Muscle layer of duodenum (tissue), 2 donors: ENCODE measurements around the gene PCDHGA1.
A peak's percentile ranks its signal among the peaks of the same experiment; 100 is the strongest.
"Not testable (repeated sequence)": the region's sequence is repeated elsewhere in the genome, so short reads cannot be mapped to it uniquely, and the experiment has no call there.

Experiments used
- H3K27ac ChIP-seq: one replicate; pipeline ENCODE4 v1.7.0; 2013; ENCODE audit warnings: mild to moderate bottlenecking, low read length
- H3K27me3 ChIP-seq: one replicate; pipeline ENCODE4 v1.7.0; 2013; ENCODE audit warnings: low read depth, mild to moderate bottlenecking, control low read depth, low read length
- H3K36me3 ChIP-seq, 2 donors: one replicate each; pipeline ENCODE4 v1.7.0; 2013; ENCODE audit warnings: low read length in 2 of 2, control low read depth in 1 of 2, mild to moderate bottlenecking in 1 of 2; ENCODE audit not compliant: insufficient read depth in 2 of 2, control insufficient read depth in 1 of 2
- H3K4me1 ChIP-seq, 2 donors: one replicate each; pipeline ENCODE4 v1.7.0; 2013; ENCODE audit warnings: low read length in 2 of 2, mild to moderate bottlenecking in 2 of 2, control low read depth in 1 of 2, moderate library complexity in 1 of 2; ENCODE audit not compliant: insufficient read depth in 2 of 2, control insufficient read depth in 1 of 2
- H3K4me3 ChIP-seq, 2 donors: one replicate each; pipeline ENCODE4 v1.7.0; 2013; ENCODE audit warnings: low read length in 2 of 2, low read depth in 1 of 2, mild to moderate bottlenecking in 1 of 2
- H3K9me3 ChIP-seq, 2 donors: one replicate each; pipeline ENCODE4 v1.7.0; 2013; ENCODE audit warnings: low read length in 2 of 2, control low read depth in 1 of 2, mild to moderate bottlenecking in 1 of 2; ENCODE audit not compliant: control insufficient read depth in 1 of 2
- donor health status: healthy.

PCDHGA1 gene

GRCh38 chr5:141384471-141385267, 54.4 kb downstream of the PCDHGA1 start:
- H3K36me3 ChIP-seq: peaks cover 0 to 11% of the 10 kb centered on the region in 2 donors
- no peaks in the 10 kb centered on the region for H3K4me1 ChIP-seq
- peak overlapping the region in 1 of 2 donors; percentile 73 for H3K4me3 ChIP-seq
- no peaks in the 10 kb centered on the region for H3K27me3 ChIP-seq
- H3K27ac ChIP-seq: no peak overlapping the region
- peaks cover 63 to 87% of the 10 kb centered on the region in 2 donors for H3K9me3 ChIP-seq

- H3K27me3 ChIP-seq, H3K4me1 ChIP-seq, H3K36me3 ChIP-seq, H3K27ac ChIP-seq: not testable (repeated sequence)
- Histone ChIP-seq H3K9me3 (peaks cover 69 to 94% of the 10 kb centered on the region in 2 donors), H3K4me3 (peak within 1 kb of the TSS; percentile 38 to 73)
Observed at GRCh38 chr5:141387557-141388311, 57.4 kb downstream of the PCDHGA1 start, which contains the start of gene PCDHGB4. Gene PCDHGB4, plus strand, starts transcription at chr5:141387698. Its CDS starts 187 bp downstream, at chr5:141387885.

GRCh38 chr5:141388661-141389060, 58.3 kb downstream of the PCDHGA1 start:
- H3K4me1 ChIP-seq: no peaks in the 10 kb centered on the region
- H3K27ac ChIP-seq: no peak overlapping the region
- peaks cover 0 to 7% of the 10 kb centered on the region in 2 donors for H3K36me3 ChIP-seq
- no peaks in the 10 kb centered on the region for H3K27me3 ChIP-seq
- H3K9me3 ChIP-seq: peaks cover 72 to 94% of the 10 kb centered on the region in 2 donors
- peak overlapping the region; percentile 38 to 73 for H3K4me3 ChIP-seq

GRCh38 chr5:141389153-141390042, 59.1 kb downstream of the PCDHGA1 start:
- no peaks in the 10 kb centered on the region for H3K27me3 ChIP-seq
- no peak overlapping the region for H3K27ac ChIP-seq
- no peaks in the 10 kb centered on the region for H3K4me1 ChIP-seq
- H3K36me3 ChIP-seq: peaks cover 0 to 7% of the 10 kb centered on the region in 2 donors
- peak overlapping the region in 1 of 2 donors; percentile 73 for H3K4me3 ChIP-seq
- H3K9me3 ChIP-seq: peaks cover 75 to 95% of the 10 kb centered on the region in 2 donors

- Histone ChIP-seq H3K4me3 (peak within 1 kb of the TSS in 1 of 2 donors; percentile 73), H3K9me3 (peaks cover 59 to 82% of the 10 kb centered on the region in 2 donors)
Observed at GRCh38 chr5:141392429-141393198, 62.3 kb downstream of the PCDHGA1 start, which contains the start of gene PCDHGA8. Gene PCDHGA8, plus strand, starts transcription at chr5:141392633. Its CDS starts 181 bp downstream, at chr5:141392814.

GRCh38 chr5:141393267-141393666, 63.0 kb downstream of the PCDHGA1 start:
- H3K9me3 ChIP-seq: peaks cover 57 to 82% of the 10 kb centered on the region in 2 donors
- no peaks in the 10 kb centered on the region for H3K27me3 ChIP-seq
- H3K4me3 ChIP-seq: peak overlapping the region in 1 of 2 donors; percentile 73
- H3K36me3 ChIP-seq: peaks cover 0 to 4% of the 10 kb centered on the region in 2 donors
- H3K4me1 ChIP-seq: no peaks in the 10 kb centered on the region
- no peak overlapping the region for H3K27ac ChIP-seq

More at GRCh38 chr5:141392429-141393198, 62.3 kb downstream of the PCDHGA1 start, which contains the start of gene PCDHGA8:
- no peak within 1 kb of the TSS for H3K27ac ChIP-seq
- H3K36me3 ChIP-seq: peaks cover 0 to 4% of the 10 kb centered on the region in 2 donors
- no peaks in the 10 kb centered on the region for H3K27me3 ChIP-seq
- no peaks in the 10 kb centered on the region for H3K4me1 ChIP-seq

- not testable (repeated sequence) for H3K27me3 ChIP-seq, H3K4me1 ChIP-seq, H3K27ac ChIP-seq, H3K36me3 ChIP-seq
- Histone ChIP-seq H3K9me3 (peaks cover 60 to 82% of the 10 kb centered on the region in 2 donors), H3K4me3 (peak overlapping the region in 1 of 2 donors; percentile 73)
Observed at GRCh38 chr5:141394401-141395187, 64.3 kb downstream of the PCDHGA1 start.

- not testable (repeated sequence) for H3K27me3 ChIP-seq, H3K36me3 ChIP-seq, H3K4me1 ChIP-seq, H3K27ac ChIP-seq
- peaks cover 47 to 77% of the 10 kb centered on the region in 2 donors for H3K9me3 ChIP-seq
- H3K4me3 ChIP-seq: peak within 1 kb of the TSS; percentile 33 to 54
Observed at GRCh38 chr5:141397756-141398551, 67.6 kb downstream of the PCDHGA1 start, which contains the start of gene PCDHGB5. Gene PCDHGB5, plus strand, starts transcription at chr5:141397947. Its CDS starts 181 bp downstream, at chr5:141398128.

GRCh38 chr5:141398608-141399007, 68.3 kb downstream of the PCDHGA1 start:
- Histone ChIP-seq H3K9me3 (peaks cover 46 to 77% of the 10 kb centered on the region in 2 donors), H3K36me3 (peaks cover 0 to 4% of the 10 kb centered on the region in 2 donors), H3K4me3 (peak overlapping the region; percentile 33 to 54), H3K4me1 (peaks cover 0 to 4% of the 10 kb centered on the region in 2 donors), H3K27me3 (no peaks in the 10 kb centered on the region), H3K27ac (no peak overlapping the region)
